GM21529 (cell line): Measurements from ENCODE around the gene GALNT8.
"Not testable (repeated sequence)": the region's sequence is repeated elsewhere in the genome, so short reads cannot be mapped to it uniquely, and the experiment has no call there.

Source experiments
- ATAC-seq: cut with Tn5 transposase; IDR thresholded peaks from one replicate; pipeline ENCODE4 v1.9.1; 2021; ENCODE audit not compliant: unreplicated experiment

GALNT8 gene

GRCh38 chr12:4742416-4742970 is 22.3 kb downstream of the GALNT8 start:
- no peak for ATAC-seq

- no peak for ATAC-seq
Observed at GRCh38 chr12:4743046-4743445, 22.8 kb downstream of the GALNT8 start.

- ATAC-seq = no peak
Observed at GRCh38 chr12:4744709-4745108, 24.5 kb downstream of the GALNT8 start.

GRCh38 chr12:4745249-4745648 is 25.0 kb downstream of the GALNT8 start:
- ATAC-seq = no peak

- ATAC-seq = not testable (repeated sequence)
Observed at GRCh38 chr12:4751654-4752053, 31.5 kb downstream of the GALNT8 start.

GRCh38 chr12:4762773-4763172 is 42.6 kb downstream of the GALNT8 start:
- ATAC-seq = no peak

GRCh38 chr12:4763549-4763948 is 43.3 kb downstream of the GALNT8 start:
- ATAC-seq = no peak

- no peak for ATAC-seq
Observed at GRCh38 chr12:4766445-4766844, 46.2 kb downstream of the GALNT8 start.

GRCh38 chr12:4767186-4767585 is 47.0 kb downstream of the GALNT8 start:
- ATAC-seq = no peak

- ATAC-seq = no peak
Observed at GRCh38 chr12:4768341-4768740, 48.1 kb downstream of the GALNT8 start.

- ATAC-seq = no peak
Observed at GRCh38 chr12:4769073-4769472, 48.9 kb downstream of the GALNT8 start.

- no peak for ATAC-seq
Observed at GRCh38 chr12:4771172-4771959, 51.2 kb downstream of the GALNT8 start.

- ATAC-seq = no peak
Observed at GRCh38 chr12:4771960-4772566, 51.9 kb downstream of the GALNT8 start.

- ATAC-seq = no peak
Observed at GRCh38 chr12:4775936-4776335, 55.7 kb downstream of the GALNT8 start.

- no peak for ATAC-seq
Observed at GRCh38 chr12:4779749-4780148, 59.5 kb downstream of the GALNT8 start.

- ATAC-seq = no peak
Observed at GRCh38 chr12:4780641-4781611, 60.7 kb downstream of the GALNT8 start.

- no peak for ATAC-seq
Observed at GRCh38 chr12:4784404-4785054, 64.3 kb downstream of the GALNT8 start.

- no peak for ATAC-seq
Observed at GRCh38 chr12:4786795-4787194, 66.6 kb downstream of the GALNT8 start.

- ATAC-seq = no peak
Observed at GRCh38 chr12:4787965-4788364, 67.8 kb downstream of the GALNT8 start.

GRCh38 chr12:4789776-4790175 is 69.6 kb downstream of the GALNT8 start:
- no peak for ATAC-seq

GRCh38 chr12:4791497-4791896 is 71.3 kb downstream of the GALNT8 start:
- ATAC-seq = no peak
